Renal cortex interstitium (tissue), 11 donors: ENCODE results near the gene PKMYT1. TPM values are rescaled to one million over a fixed set of nuclear protein-coding genes. Genes with fewer than 3 reads are reported as not detected.

Experiments
- DNase-seq, 11 donors: peaks; one replicate each; pipeline ENCODE4 v3.0.0-alpha.2; 2013; ENCODE audit warnings: low read depth in 9 of 11, low spot score in 4 of 11; ENCODE audit errors: extremely low read depth in 1 of 11
- polyA plus RNA-seq, 3 donors: library from polyadenylated mRNA; unstranded; fragments of 120-200 nt; gene quantifications; one replicate each; pipeline ENCODE4 v1.2.1, GENCODE V29; 2013; ENCODE audit not compliant: insufficient read length in 3 of 3

PKMYT1 gene
- polyA plus RNA-seq, 3 donors, result 11.7 to 22.4 (median 18.8) TPM

GRCh38 chr16:2982402-2982801 is 2.2 kb upstream of the PKMYT1 start:
- no peak for DNase-seq

GRCh38 chr16:2981899-2982250 is 1.6 kb upstream of the PKMYT1 start:
- no peak for DNase-seq

- DNase-seq, result no peak
Measured at GRCh38 chr16:2981177-2981898, 1.1 kb upstream of the PKMYT1 start.

GRCh38 chr16:2979669-2980226 is 498 bp downstream of the PKMYT1 start:
- DNase-seq, result no peak

GRCh38 chr16:2977440-2977839 is 2.8 kb downstream of the PKMYT1 start:
- no peak for DNase-seq

GRCh38 chr16:2976673-2977072 is 3.6 kb downstream of the PKMYT1 start:
- no peak for DNase-seq

GRCh38 chr16:2976201-2976600 is 4.0 kb downstream of the PKMYT1 start:
- DNase-seq, result no peak

GRCh38 chr16:2975161-2975795 is 5.0 kb downstream of the PKMYT1 start:
- no peak for DNase-seq

GRCh38 chr16:2974319-2975056 is 5.8 kb downstream of the PKMYT1 start:
- no peak for DNase-seq

GRCh38 chr16:2973605-2974318 is 6.5 kb downstream of the PKMYT1 start:
- no peak for DNase-seq

- peak in 1 of 11 donors; percentile 49 for DNase-seq
Measured at GRCh38 chr16:2973093-2973492, 7.2 kb downstream of the PKMYT1 start.

- DNase-seq, result no peak
Measured at GRCh38 chr16:2971985-2972784, 8.1 kb downstream of the PKMYT1 start.

- DNase-seq, result no peak
Measured at GRCh38 chr16:2971134-2971984, 8.9 kb downstream of the PKMYT1 start.

GRCh38 chr16:2970563-2970962 is 9.7 kb downstream of the PKMYT1 start:
- no peak for DNase-seq

GRCh38 chr16:2969545-2970521 is 10.4 kb downstream of the PKMYT1 start:
- DNase-seq, result no peak

GRCh38 chr16:2968738-2969544 is 11.3 kb downstream of the PKMYT1 start, which contains the start of gene PAQR4:
Gene PAQR4 (plus strand): TSS chr16:2969348. CDS start chr16:2969675, 327 bp downstream.
- DNase-seq, result peak in 10 of 11 donors; percentile 73 to 84 (median 80)
